Activated CD4-positive, CD25-positive, alpha-beta regulatory T cell treated with anti-CD3 and anti-CD28 coated beads, Interleukin-2, amount 50 U/mL, for 24 hours (primary cell): ENCODE results near the gene TAF5.
"Not testable (repeated sequence)": the region's sequence is repeated elsewhere in the genome, so short reads cannot be mapped to it uniquely, and the experiment has no call there.

ENCODE experiments used
- ATAC-seq, 2 donors: fragments of 150-1000 bp; cut with Tn5 transposase; one replicate each; pipeline ENCODE4 v1.10.0; 2021; ENCODE audit warnings: mild to moderate bottlenecking in 1 of 2, moderate library complexity in 1 of 2

Gene TAF5

DNA sequence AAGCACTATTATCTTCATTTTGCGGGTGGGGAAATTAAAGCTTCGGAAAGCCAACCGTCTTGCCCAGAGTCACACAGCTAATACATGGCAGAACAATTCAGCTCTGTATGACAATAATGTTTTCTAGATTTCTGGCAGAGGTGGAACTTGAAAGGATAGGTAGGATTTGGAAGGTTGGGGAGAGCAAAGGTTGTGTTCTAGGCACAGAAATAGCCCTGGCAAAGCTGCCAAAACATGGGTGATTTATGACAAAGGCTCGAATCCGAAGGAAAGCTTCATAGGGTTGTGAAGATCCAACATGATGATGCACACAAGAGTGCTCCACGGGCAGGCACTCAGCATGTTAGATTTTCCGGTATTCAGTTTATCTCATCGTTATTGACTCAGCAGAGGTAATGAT is 47.8 kb downstream of the TAF5 start:
- no peak for ATAC-seq

DNA sequence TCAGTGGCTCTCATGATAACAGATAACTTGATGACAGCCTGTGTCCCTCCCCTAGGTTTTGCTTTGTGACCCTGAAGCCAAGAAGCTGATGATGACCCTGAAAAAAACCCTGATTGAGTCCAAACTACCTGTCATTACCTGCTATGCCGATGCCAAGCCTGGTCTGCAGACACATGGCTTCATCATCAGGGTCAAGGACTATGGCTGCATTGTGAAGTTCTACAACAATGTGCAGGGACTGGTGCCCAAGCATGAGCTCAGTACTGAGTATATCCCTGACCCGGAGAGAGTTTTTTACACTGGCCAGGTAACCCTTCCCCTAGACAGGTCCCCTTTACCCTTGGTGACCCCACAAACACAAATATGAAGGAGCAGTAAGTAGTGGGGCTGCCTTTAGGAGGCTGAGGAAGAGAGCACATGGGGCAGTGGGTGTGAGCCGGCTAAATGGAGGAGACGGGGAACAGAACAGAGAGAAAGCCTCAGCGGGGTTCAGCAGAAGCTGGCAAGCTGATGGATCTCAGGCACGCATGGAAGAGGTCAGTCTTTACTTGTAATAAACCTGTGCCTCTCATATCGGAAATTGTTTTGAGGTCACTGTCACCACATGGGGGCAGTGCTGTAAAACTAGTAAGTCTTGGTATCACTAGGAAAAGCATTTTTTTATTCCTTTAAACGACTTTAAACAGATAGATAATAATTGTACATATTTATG is 48.8 kb downstream of the TAF5 start:
- ATAC-seq: no peak

DNA sequence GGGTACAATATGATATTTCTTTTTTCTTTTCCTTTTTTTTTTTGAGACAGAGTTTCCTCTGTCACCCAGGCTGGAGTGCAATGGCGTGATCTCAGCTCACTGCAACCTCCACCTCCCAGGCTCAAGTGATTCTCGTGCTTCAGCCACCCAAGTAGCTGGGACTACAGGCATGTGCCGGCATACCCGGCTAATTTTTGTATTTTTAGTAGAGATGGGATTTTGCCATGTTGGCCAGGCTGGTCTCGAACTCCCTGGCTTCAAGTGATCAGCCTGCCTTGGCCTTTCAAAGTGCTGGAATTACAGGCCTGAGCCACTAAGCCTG is 49.3 kb downstream of the TAF5 start:
- ATAC-seq: not testable (repeated sequence)

DNA sequence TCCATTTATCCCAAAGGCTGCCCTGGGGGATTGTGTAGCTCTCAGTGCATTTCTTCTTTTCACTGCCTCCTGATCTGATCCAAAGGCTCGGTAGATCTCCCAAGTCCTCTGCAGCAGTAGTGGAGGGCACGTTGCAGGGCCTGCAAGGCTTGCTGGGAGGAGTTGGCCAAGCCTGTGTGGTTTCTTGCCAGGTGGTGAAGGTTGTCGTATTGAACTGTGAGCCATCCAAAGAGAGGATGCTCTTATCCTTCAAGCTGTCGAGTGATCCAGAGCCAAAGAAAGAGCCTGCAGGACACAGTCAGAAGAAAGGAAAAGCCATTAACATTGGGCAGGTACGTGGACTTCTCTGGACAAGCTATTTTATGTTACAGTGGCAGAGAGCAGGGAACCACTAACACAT is 49.8 kb downstream of the TAF5 start:
- ATAC-seq: no peak

DNA sequence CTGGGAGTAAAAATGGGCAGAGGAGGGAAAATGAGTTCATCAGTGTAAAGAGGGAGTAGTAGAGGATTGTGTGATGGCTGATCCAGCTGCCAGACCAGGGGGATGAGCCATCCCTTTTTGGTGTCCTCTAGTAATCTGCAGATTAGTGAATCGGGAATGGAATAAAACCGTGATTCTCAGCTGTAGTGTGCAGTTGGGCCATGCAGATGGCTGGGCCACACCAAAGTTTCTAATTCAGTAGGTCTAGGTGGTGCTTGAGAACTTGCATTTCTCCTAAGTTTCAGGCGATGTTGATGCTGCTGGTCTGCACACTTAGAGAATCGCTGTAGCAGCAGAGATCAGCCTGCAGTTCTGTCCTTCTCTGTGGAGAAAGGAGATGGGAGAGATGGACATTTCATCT is 51.3 kb downstream of the TAF5 start:
- no peak for ATAC-seq

DNA sequence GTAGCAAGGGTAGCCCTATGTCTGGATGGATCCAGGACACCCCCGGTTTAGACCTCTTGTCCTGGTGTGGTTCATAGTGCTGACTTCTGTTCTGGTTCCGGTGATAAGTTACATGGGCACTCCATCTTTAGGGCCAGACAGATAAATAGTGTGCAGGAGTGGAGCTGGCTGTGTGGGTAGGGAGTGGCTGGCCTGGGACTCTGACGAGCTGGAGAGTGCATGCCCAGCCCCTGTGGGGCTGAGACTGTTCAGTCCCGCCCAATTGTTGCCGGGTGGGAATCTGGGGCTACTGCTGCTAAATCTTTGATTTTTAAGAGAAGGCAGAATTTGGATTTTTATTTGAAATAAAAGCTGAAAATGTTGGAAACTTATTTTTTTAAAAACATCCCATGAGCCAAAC is 56.0 kb downstream of the TAF5 start:
- no peak for ATAC-seq

DNA sequence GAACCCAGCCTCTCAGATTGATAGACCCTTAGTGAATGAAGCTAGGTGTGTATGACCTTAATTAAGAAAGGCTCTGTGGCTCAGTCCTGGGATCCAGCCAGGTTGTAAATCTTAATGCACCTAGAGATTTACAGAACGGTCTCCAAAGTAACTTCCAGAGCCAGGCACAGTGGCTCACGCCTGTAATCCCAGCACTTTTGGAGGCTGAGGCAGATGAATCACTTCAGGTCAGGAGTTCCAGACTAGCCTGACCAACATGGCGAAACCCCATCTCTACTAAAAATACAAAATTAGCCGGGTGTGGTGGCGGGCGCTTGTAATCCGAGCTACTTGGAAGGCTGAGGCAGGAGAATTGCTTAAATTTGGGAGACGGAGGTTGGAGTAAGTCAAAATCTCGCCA is 60.1 kb downstream of the TAF5 start:
- no peak for ATAC-seq

DNA sequence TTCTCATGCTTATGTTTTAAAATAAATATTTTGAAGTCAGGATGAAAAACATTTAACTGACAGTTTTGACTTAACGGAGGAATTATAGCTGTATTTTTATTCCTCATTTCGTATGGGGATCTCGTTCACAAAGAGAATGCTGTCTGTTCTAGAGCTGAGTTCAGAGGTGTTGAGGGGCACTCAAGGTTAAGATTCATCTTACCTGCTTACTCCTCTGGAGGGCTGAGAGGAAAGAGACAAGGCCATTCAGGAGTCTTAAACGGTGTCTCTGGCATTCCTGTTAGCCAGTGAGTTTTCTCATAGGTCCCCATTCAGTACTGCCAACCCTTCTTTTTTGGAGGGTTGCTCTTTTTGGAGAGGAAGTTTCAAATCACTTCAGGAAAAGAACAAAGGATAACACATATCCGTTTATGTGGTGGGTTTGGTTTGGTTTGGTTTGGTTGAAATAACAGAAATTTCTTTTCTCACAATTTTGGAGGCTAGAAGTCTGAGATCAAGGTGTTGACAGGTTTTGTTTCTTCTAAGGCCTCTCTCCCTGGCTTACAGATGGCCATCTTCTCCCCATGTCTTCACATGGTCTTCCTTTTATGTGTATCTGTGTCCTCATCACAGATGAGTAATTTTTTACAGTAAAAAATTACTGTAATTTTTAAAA is 61.3 kb downstream of the TAF5 start:
- no peak for ATAC-seq

DNA sequence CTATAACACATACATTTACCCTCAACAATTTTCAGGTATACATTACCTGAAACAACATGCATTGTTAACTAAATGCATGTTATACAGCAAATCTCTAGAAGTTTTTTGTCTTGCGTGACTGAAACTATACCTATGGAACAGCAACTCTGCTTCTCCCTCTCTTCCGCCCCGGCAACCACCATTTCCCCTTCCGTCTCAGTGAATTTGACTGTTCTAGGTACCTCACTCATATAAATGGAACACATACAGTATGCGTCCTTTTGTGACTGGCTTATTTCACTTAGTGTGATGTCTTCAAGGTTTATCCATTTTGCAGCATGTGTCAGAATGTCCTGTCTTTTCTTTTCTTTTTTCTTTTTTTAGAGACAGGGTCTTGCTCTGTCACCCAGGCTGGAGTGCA is 61.9 kb downstream of the TAF5 start:
- ATAC-seq: no peak

DNA sequence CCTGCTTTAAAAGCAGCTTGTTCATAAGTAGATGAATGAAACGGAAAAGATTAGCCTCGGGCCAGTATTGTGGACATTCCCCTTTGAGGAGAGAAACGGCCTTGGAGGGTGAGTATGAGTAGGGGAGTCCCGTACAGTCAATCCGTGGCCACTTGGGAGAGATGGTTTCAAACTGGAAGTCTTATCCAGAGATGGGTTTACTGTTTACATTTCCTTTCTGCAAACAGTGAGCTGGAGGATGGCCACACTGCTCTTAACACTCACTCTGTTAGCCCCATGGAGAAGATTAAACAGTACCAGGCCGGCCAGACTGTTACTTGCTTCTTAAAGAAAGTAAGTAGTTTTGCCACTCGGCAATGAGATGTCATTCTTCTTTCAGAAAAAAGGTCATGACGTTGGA is 64.1 kb downstream of the TAF5 start:
- no peak for ATAC-seq

DNA sequence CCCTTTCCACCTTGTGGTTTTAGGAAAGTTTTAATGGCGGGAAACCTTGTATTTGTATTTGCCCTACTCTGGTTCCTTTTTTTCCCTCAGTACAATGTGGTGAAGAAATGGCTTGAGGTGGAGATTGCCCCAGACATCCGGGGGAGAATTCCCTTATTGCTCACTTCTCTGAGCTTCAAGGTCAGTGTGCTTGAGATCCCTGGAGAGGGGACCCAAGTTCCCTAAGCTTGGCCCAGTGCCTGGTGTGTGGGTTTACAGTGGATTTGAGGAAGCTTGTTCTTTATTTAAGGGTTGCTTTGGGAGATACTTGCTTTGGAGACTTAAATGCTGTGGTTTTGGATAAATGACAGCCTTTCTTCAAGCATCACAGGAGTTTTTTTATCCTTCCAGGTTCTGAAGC is 66.1 kb downstream of the TAF5 start:
- ATAC-seq: no peak
